HCT116 (cell line): ENCODE data around the gene HERPUD2. TPM values are rescaled to one million over a fixed set of nuclear protein-coding genes. Genes with fewer than 3 reads are reported as not detected.

Experiments
- ATAC-seq: fragments of 200-7000 bp; cut with Tn5 transposase; 2 replicates; pipeline ENCODE4 v1.9.1; 2020; ENCODE audit warnings: mild to moderate bottlenecking, moderate library complexity
- BruUV-seq: library from RNA; stranded (reverse); fragments of 400-500 nt; replicated peaks from 2 replicates; lab custom pipeline; 2021; lab: Mats Ljungman, UMichigan
- CTCF ChIA-PET: fragments of 300-600 bp; sonication (Branson Sonifier 250); formaldehyde crosslinking; loops from one replicate; lab custom pipeline; 2021; ENCODE audit warnings: antibody characterized with exemption; lab: Charles Lee
- POLR2A ChIA-PET: fragments of 300-600, 350-600 bp; sonication (Branson Sonifier 250); formaldehyde crosslinking; loops from one replicate; lab custom pipeline; 2021; ENCODE audit warnings: antibody characterized with exemption; lab: Charles Lee
- RAD21 ChIA-PET, 2 experiments: fragments of 300-600 bp; sonication (Branson Sonifier 250); formaldehyde crosslinking; loops; one replicate each; lab custom pipeline; 2023; ENCODE audit warnings: low total read pairs in 2 of 2; ENCODE audit not compliant: uncharacterized antibody in 2 of 2, unreplicated experiment in 2 of 2, low non-redundant PET in 1 of 2; lab: Charles Lee
- DNase-seq: peaks from one replicate; pipeline ENCODE4 v3.0.0-alpha.2; 2010; ENCODE audit warnings: low read depth, low spot score
- H2AFZ ChIP-seq: fragments of 200-600 bp; shearing (Covaris generic), sonication (generic); 2 replicates; pipeline ENCODE4 v1.6.1; 2017; ENCODE audit warnings: low read depth, mixed run types, mixed read lengths, antibody characterized with exemption, low read length; ENCODE audit not compliant: poor library complexity, severe bottlenecking
- H3K27ac ChIP-seq: 2 replicates; pipeline ENCODE4 v1.5.1; 2012; ENCODE audit warnings: low read depth, low read length
- H3K27me3 ChIP-seq: fragments of 200-600 bp; sonication (generic); 2 replicates; pipeline ENCODE4 v1.6.1; 2016; ENCODE audit warnings: mixed run types, low read length, mixed read lengths; ENCODE audit not compliant: insufficient read depth
- H3K36me3 ChIP-seq, 2 experiments: fragments of 200-500 bp in 1 of 2; fragments of 200-600 bp in 1 of 2; sonication (Bioruptor generic) in 1 of 2; sonication (generic) in 1 of 2; 2 replicates each; pipeline versions ENCODE4 v1.5.1 to v1.6.1; 2014 to 2016; ENCODE audit warnings: low read length in 2 of 2, inconsistent platforms in 1 of 2, mixed read lengths in 1 of 2, mixed run types in 1 of 2; ENCODE audit not compliant: insufficient read depth in 2 of 2, control insufficient read depth in 1 of 2
- H3K4me1 ChIP-seq, 2 experiments: fragments of 200-600 bp in 1 of 2; sonication (generic) in 1 of 2; 2 replicates each; pipeline versions ENCODE4 v1.5.1 to v1.6.1; 2012 to 2017; ENCODE audit warnings: low read length in 2 of 2, inconsistent platforms in 1 of 2, mild to moderate bottlenecking in 1 of 2, mixed read lengths in 1 of 2, mixed run types in 1 of 2, moderate library complexity in 1 of 2; ENCODE audit not compliant: insufficient read depth in 2 of 2, control insufficient read depth in 1 of 2
- H3K4me2 ChIP-seq: fragments of 200-600 bp; sonication (generic); 2 replicates; pipeline ENCODE4 v1.6.1; 2017; ENCODE audit warnings: mixed run types, low read length, mixed read lengths
- H3K4me3 ChIP-seq, 2 experiments: fragments of 200-600 bp in 1 of 2; sonication (generic) in 1 of 2; replicated peaks in 1 of 2; 2 replicates each; pipeline ENCODE4 v1.5.1; 2011 to 2016; ENCODE audit warnings: low read length in 2 of 2, control low read depth in 1 of 2, low read depth in 1 of 2, mild to moderate bottlenecking in 1 of 2, mixed read lengths in 1 of 2, mixed run types in 1 of 2
- H3K79me2 ChIP-seq: fragments of 200-600 bp; sonication (generic); 2 replicates; pipeline ENCODE4 v1.6.1; 2017; ENCODE audit warnings: mild to moderate bottlenecking, mixed run types, low read length, moderate library complexity, mixed read lengths; ENCODE audit not compliant: insufficient read depth
- H3K9ac ChIP-seq: fragments of 200-600 bp; sonication (generic); 2 replicates; pipeline ENCODE4 v1.6.1; 2016; ENCODE audit warnings: low read length, mixed read lengths
- H3K9me2 ChIP-seq: fragments of 200-600 bp; sonication (generic), shearing (Covaris generic); 2 replicates; pipeline ENCODE4 v1.6.1; 2017; ENCODE audit warnings: mixed run types, mild to moderate bottlenecking, moderate library complexity; ENCODE audit not compliant: insufficient read depth
- H3K9me3 ChIP-seq, 2 experiments: fragments of 200-500 bp in 1 of 2; fragments of 200-600 bp in 1 of 2; sonication (Bioruptor generic) in 1 of 2; sonication (generic) in 1 of 2; 2 replicates each; pipeline ENCODE4 v1.6.1; 2014 to 2017; ENCODE audit warnings: low read length in 2 of 2, mixed read lengths in 2 of 2, inconsistent platforms in 1 of 2, low read depth in 1 of 2, mild to moderate bottlenecking in 1 of 2, mixed run types in 1 of 2, moderate library complexity in 1 of 2; ENCODE audit not compliant: control insufficient read depth in 1 of 2, insufficient read depth in 1 of 2
- H4K20me1 ChIP-seq: fragments of 200-600 bp; sonication (generic), shearing (Covaris generic); 2 replicates; pipeline ENCODE4 v1.6.1; 2017; ENCODE audit warnings: mixed run types, mild to moderate bottlenecking, moderate library complexity; ENCODE audit not compliant: insufficient read depth
- EZH2 ChIP-seq: fragments of 200-600 bp; sonication (generic); IDR thresholded peaks from 2 replicates; pipeline ENCODE4 v1.6.1; 2017; ENCODE audit warnings: antibody characterized with exemption, mixed run types
- JUND ChIP-seq: IDR thresholded peaks from 2 replicates; pipeline ENCODE4 v1.6.1; 2012
- SIN3A ChIP-seq: IDR thresholded peaks from 2 replicates; pipeline ENCODE4 v1.6.1; 2012; ENCODE audit warnings: low read depth
- SP1 ChIP-seq: IDR thresholded peaks from 2 replicates; pipeline ENCODE4 v1.6.1; 2012; ENCODE audit warnings: low read depth
- TCF7L2 ChIP-seq: IDR thresholded peaks from 2 replicates; pipeline ENCODE4 v1.7.0; 2011; ENCODE audit warnings: borderline replicate concordance, inconsistent platforms; ENCODE audit not compliant: insufficient read depth, insufficient read length; ENCODE audit errors: extremely low read depth
- YY1 ChIP-seq: IDR thresholded peaks from 2 replicates; pipeline ENCODE4 v1.6.1; 2011; ENCODE audit warnings: low read length, low read depth, moderate library complexity, mild to moderate bottlenecking; ENCODE audit not compliant: insufficient replicate concordance; ENCODE audit errors: extremely low read depth
- intact Hi-C: fragments of 100-400 bp; cut with micrococcal nuclease; formaldehyde crosslinking; loops from 2 replicates; pipeline ENCODE4 v1.10.0; 2022
- total RNA-seq: library from RNA; stranded (reverse); gene quantifications from one replicate; pipeline ENCODE4 v1.2.1, GENCODE V29; 2021; ENCODE audit not compliant: unreplicated experiment
- TF ChIP-seq, protein P1 (sequence below): IDR thresholded peaks from 2 replicates; pipeline ENCODE4 v1.6.1; 2012
- TF ChIP-seq, protein P2 (sequence below), 3 experiments: fragments of 200-600 bp in 1 of 3; sonication (generic) in 1 of 3; IDR thresholded peaks in 2 of 3; conservative IDR thresholded peaks in 1 of 3; 2 replicates each; pipeline ENCODE4 v1.5.1; 2012 to 2017; ENCODE audit warnings: low read depth in 2 of 3, low read length in 2 of 3, antibody characterized with exemption in 1 of 3, borderline replicate concordance in 1 of 3, control low read depth in 1 of 3, mild to moderate bottlenecking in 1 of 3, mixed read lengths in 1 of 3, mixed run types in 1 of 3, moderate library complexity in 1 of 3; ENCODE audit not compliant: insufficient read depth in 1 of 3
- TF ChIP-seq, protein P3 (sequence below): IDR thresholded peaks from 2 replicates; pipeline ENCODE4 v1.6.1; 2012; ENCODE audit warnings: low read depth

Gene HERPUD2
- total RNA-seq, 1 experiment from 2014 or later, result 20.5 TPM

DNA sequence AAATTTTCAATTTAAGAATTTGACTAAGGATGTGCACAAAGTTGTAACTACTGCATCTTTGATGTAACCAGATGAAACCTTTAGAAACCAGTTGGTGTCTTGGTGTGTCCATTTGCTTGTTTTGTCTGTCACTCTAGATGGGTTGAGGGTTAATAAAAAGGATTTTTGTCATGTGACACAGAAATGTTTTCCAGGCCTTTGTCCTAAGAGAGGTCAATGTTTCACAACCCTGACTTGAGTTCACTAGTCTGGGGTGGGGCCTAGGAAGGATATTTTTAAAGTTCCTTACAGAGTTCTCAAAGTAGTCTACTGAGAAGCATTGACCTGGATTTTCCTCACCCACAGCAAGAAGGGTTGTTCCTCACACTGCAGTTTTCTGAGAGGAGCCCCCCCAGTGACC lies 90.3 kb downstream of the HERPUD2 start:
- H3K9me3 ChIP-seq, result no peaks in the 10 kb centered on the region
- no TSS peak for BruUV-seq
- intact Hi-C loops, result no loop called here
- ChIA-PET CTCF (no interaction called here), RAD21 (no interaction called here), POLR2A (no interaction called here)
- DNase-seq (no peak), ATAC-seq (no peak)
- no peak overlapping the region for H3K9ac ChIP-seq
- no peaks in the 10 kb centered on the region for H3K36me3 ChIP-seq
- no peak overlapping the region for H3K4me3 ChIP-seq
- no peaks in the 10 kb centered on the region for H4K20me1 ChIP-seq
- peaks cover 0 to 6% of the 10 kb centered on the region in 2 experiments; a peak in 2 of 4 replicates for H3K4me1 ChIP-seq
- no peak for TF ChIP-seq SIN3A
- no peak for TF ChIP-seq TCF7L2
- TF ChIP-seq JUND, result no peak
- no peak for TF ChIP-seq YY1
- TF ChIP-seq EZH2, result no peak
- TF ChIP-seq, protein P1, sequence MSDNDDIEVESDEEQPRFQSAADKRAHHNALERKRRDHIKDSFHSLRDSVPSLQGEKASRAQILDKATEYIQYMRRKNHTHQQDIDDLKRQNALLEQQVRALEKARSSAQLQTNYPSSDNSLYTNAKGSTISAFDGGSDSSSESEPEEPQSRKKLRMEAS, result no peak
- TF ChIP-seq, protein P2, sequence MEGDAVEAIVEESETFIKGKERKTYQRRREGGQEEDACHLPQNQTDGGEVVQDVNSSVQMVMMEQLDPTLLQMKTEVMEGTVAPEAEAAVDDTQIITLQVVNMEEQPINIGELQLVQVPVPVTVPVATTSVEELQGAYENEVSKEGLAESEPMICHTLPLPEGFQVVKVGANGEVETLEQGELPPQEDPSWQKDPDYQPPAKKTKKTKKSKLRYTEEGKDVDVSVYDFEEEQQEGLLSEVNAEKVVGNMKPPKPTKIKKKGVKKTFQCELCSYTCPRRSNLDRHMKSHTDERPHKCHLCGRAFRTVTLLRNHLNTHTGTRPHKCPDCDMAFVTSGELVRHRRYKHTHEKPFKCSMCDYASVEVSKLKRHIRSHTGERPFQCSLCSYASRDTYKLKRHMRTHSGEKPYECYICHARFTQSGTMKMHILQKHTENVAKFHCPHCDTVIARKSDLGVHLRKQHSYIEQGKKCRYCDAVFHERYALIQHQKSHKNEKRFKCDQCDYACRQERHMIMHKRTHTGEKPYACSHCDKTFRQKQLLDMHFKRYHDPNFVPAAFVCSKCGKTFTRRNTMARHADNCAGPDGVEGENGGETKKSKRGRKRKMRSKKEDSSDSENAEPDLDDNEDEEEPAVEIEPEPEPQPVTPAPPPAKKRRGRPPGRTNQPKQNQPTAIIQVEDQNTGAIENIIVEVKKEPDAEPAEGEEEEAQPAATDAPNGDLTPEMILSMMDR (IDR thresholded peaks at IDR 0.05 in 2 of 3, conservative IDR thresholded peaks at IDR 0.05 in 1 of 3; ENCODE audit: borderline replicate concordance in 1 of 3, insufficient read depth in 1 of 3, low read depth in 2 of 3, low read length in 2 of 3), result no peak
- TF ChIP-seq, protein P3, sequence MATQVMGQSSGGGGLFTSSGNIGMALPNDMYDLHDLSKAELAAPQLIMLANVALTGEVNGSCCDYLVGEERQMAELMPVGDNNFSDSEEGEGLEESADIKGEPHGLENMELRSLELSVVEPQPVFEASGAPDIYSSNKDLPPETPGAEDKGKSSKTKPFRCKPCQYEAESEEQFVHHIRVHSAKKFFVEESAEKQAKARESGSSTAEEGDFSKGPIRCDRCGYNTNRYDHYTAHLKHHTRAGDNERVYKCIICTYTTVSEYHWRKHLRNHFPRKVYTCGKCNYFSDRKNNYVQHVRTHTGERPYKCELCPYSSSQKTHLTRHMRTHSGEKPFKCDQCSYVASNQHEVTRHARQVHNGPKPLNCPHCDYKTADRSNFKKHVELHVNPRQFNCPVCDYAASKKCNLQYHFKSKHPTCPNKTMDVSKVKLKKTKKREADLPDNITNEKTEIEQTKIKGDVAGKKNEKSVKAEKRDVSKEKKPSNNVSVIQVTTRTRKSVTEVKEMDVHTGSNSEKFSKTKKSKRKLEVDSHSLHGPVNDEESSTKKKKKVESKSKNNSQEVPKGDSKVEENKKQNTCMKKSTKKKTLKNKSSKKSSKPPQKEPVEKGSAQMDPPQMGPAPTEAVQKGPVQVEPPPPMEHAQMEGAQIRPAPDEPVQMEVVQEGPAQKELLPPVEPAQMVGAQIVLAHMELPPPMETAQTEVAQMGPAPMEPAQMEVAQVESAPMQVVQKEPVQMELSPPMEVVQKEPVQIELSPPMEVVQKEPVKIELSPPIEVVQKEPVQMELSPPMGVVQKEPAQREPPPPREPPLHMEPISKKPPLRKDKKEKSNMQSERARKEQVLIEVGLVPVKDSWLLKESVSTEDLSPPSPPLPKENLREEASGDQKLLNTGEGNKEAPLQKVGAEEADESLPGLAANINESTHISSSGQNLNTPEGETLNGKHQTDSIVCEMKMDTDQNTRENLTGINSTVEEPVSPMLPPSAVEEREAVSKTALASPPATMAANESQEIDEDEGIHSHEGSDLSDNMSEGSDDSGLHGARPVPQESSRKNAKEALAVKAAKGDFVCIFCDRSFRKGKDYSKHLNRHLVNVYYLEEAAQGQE, result no peak
- TF ChIP-seq SP1, result no peak
- H3K4me2 ChIP-seq, result no peak overlapping the region
- H3K9me2 ChIP-seq, result no peaks in the 10 kb centered on the region
- no peaks in the 10 kb centered on the region for H3K27me3 ChIP-seq
- no peaks in the 10 kb centered on the region for H3K79me2 ChIP-seq
- H2AFZ ChIP-seq, result no peak overlapping the region
- H3K27ac ChIP-seq, result no peak overlapping the region
